Sigmoid colon (tissue), 4 donors: ENCODE measurements around the gene ALDH3B1.

Experiments used
- EP300 ChIP-seq, 4 donors: sonication (generic); formaldehyde crosslinking; IDR thresholded peaks; one replicate each; pipeline ENCODE4 v1.6.1; 2017; ENCODE audit warnings: antibody characterized with exemption in 4 of 4
- POLR2A ChIP-seq, 2 donors: fragments of 450-650 bp; IDR thresholded peaks; one replicate each; pipeline ENCODE4 v1.6.1; 2016; ENCODE audit warnings: antibody characterized with exemption in 2 of 2, mild to moderate bottlenecking in 2 of 2, moderate library complexity in 2 of 2
- POLR2AphosphoS5 ChIP-seq, 4 donors: sonication (generic); formaldehyde crosslinking; IDR thresholded peaks; one replicate each; pipeline ENCODE4 v1.6.1; 2017; ENCODE audit warnings: antibody characterized with exemption in 4 of 4
- TF ChIP-seq, protein P1 (sequence below), 4 experiments: fragments of 450-650 bp in 3 of 4; fragments of 200-600 bp in 1 of 4; IDR thresholded peaks; one replicate each; pipeline ENCODE4 v1.5.1; 2016 to 2019; ENCODE audit warnings: antibody characterized with exemption in 4 of 4, mild to moderate bottlenecking in 3 of 4, moderate library complexity in 2 of 4

DNA sequence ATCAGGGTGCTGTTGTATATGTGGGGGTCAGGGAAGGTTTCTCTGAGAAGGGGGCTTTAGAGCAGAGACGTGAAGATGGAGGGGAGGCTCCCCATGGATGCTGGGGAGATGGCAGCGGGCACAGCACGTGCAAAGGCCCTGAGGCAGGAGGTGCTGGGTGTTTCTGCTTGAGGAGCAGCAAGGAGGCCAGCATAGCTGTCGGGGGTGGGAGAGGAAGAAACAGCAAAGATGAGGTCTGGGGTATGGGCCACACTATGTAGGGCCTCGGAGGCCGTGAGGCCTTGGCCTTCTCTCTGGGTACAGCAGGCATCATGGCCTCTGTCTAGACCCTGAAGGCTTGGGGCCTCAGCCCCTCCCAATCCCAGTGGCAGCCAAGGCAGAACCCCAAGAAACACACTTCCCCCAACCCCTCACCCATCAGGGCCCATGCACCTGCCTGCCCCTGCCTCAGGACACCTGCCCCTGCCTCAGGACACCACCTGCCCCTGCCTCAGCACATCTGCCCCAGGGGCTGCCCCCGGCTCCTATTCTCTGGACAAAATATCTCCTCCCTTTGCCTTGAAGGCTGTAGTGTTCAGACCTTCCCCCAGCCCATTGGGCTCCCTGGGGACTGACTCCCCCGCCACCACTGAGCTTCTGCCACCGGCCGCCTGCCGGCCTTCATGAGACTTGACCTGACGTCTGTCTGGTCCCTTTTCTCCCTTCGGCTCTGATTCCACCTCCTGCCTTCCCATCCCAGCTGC, 6.2 kb downstream of the ALDH3B1 start:
- TF ChIP-seq, protein P1, sequence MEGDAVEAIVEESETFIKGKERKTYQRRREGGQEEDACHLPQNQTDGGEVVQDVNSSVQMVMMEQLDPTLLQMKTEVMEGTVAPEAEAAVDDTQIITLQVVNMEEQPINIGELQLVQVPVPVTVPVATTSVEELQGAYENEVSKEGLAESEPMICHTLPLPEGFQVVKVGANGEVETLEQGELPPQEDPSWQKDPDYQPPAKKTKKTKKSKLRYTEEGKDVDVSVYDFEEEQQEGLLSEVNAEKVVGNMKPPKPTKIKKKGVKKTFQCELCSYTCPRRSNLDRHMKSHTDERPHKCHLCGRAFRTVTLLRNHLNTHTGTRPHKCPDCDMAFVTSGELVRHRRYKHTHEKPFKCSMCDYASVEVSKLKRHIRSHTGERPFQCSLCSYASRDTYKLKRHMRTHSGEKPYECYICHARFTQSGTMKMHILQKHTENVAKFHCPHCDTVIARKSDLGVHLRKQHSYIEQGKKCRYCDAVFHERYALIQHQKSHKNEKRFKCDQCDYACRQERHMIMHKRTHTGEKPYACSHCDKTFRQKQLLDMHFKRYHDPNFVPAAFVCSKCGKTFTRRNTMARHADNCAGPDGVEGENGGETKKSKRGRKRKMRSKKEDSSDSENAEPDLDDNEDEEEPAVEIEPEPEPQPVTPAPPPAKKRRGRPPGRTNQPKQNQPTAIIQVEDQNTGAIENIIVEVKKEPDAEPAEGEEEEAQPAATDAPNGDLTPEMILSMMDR (IDR thresholded peaks at IDR 0.05), result no peak
- TF ChIP-seq POLR2A (IDR thresholded peaks at IDR 0.05) (no peak), EP300 (IDR thresholded peaks at IDR 0.05) (no peak), POLR2AphosphoS5 (IDR thresholded peaks at IDR 0.05) (no peak)
